Lower leg skin (tissue), 3 donors: ENCODE data around the gene TRIO.

Experiments
- POLR2A ChIP-seq, 2 donors: fragments of 450-650 bp; IDR thresholded peaks; one replicate each; pipeline ENCODE4 v1.6.1; 2016 to 2017; ENCODE audit warnings: antibody characterized with exemption in 2 of 2, mild to moderate bottlenecking in 1 of 2, moderate library complexity in 1 of 2
- TF ChIP-seq, protein P1 (sequence below), 3 donors: fragments of 450-650 bp; IDR thresholded peaks; one replicate each; pipeline ENCODE4 v1.5.1; 2016; ENCODE audit warnings: antibody characterized with exemption in 3 of 3, mild to moderate bottlenecking in 3 of 3, moderate library complexity in 2 of 3

DNA sequence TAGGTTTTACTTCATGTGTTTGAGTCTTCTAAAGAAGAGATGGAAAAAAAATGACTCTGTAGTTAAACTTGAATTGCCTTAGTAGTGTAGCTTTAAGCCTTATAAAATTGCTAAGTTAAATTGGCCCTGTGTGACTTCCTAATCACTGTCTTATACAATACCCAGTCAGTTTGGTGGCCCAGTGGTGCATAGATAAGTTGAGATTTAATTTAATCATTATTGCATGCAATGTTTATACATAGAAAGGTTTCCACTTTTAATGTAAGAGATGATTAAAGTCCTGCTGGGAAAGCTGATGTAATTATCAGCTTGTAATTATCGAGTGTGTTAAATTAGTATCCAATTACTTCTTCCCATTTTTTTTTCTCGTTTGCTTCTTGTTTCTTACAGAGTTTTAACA lies 187.1 kb downstream of the TRIO start:
- TF ChIP-seq, protein P1, sequence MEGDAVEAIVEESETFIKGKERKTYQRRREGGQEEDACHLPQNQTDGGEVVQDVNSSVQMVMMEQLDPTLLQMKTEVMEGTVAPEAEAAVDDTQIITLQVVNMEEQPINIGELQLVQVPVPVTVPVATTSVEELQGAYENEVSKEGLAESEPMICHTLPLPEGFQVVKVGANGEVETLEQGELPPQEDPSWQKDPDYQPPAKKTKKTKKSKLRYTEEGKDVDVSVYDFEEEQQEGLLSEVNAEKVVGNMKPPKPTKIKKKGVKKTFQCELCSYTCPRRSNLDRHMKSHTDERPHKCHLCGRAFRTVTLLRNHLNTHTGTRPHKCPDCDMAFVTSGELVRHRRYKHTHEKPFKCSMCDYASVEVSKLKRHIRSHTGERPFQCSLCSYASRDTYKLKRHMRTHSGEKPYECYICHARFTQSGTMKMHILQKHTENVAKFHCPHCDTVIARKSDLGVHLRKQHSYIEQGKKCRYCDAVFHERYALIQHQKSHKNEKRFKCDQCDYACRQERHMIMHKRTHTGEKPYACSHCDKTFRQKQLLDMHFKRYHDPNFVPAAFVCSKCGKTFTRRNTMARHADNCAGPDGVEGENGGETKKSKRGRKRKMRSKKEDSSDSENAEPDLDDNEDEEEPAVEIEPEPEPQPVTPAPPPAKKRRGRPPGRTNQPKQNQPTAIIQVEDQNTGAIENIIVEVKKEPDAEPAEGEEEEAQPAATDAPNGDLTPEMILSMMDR (IDR thresholded peaks at IDR 0.05): no peak
- TF ChIP-seq POLR2A (IDR thresholded peaks at IDR 0.05): no peak
